ENCODE data around the gene RAB3GAP1. TPM values are rescaled to one million over a fixed set of nuclear protein-coding genes. Genes with fewer than 3 reads are reported as not detected.
A peak's percentile ranks its signal among the peaks of the same experiment; 100 is the strongest.

RAB3GAP1 gene
- total RNA-seq, 4 donors from 2014 or later = 40.8 to 56.2 (median 47.3) TPM

- Histone ChIP-seq H3K9me3 (no peaks in the 10 kb centered on the region), H3K27ac (peak overlapping the region; percentile 87 to 96 (median 94)), H3K4me3 (peak overlapping the region; percentile 65 to 80 (median 76)), H3K27me3 (no peaks in the 10 kb centered on the region), H3K36me3 (no peaks in the 10 kb centered on the region), H3K4me1 (peaks cover 4 to 46% (median 7%) of the 10 kb centered on the region in 4 donors)
- no peak for DNase-seq (ENCODE audit: low spot score in 2 of 2)
- TF ChIP-seq, protein P1, sequence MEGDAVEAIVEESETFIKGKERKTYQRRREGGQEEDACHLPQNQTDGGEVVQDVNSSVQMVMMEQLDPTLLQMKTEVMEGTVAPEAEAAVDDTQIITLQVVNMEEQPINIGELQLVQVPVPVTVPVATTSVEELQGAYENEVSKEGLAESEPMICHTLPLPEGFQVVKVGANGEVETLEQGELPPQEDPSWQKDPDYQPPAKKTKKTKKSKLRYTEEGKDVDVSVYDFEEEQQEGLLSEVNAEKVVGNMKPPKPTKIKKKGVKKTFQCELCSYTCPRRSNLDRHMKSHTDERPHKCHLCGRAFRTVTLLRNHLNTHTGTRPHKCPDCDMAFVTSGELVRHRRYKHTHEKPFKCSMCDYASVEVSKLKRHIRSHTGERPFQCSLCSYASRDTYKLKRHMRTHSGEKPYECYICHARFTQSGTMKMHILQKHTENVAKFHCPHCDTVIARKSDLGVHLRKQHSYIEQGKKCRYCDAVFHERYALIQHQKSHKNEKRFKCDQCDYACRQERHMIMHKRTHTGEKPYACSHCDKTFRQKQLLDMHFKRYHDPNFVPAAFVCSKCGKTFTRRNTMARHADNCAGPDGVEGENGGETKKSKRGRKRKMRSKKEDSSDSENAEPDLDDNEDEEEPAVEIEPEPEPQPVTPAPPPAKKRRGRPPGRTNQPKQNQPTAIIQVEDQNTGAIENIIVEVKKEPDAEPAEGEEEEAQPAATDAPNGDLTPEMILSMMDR (IDR thresholded peaks at IDR 0.05) = no peak
- TF ChIP-seq EP300 (IDR thresholded peaks at IDR 0.05) (no peak), POLR2A (IDR thresholded peaks at IDR 0.05) (no peak)
- 13% methylated on average over 15 of the region's 15 CpGs for WGBS, 2 donors
Observed at GRCh38 chr2:135052997-135053474, 944 bp downstream of the RAB3GAP1 start.

- Histone ChIP-seq H3K4me3 (no peak overlapping the region), H3K27me3 (no peaks in the 10 kb centered on the region), H3K36me3 (peaks cover 0 to 5% (median 0%) of the 10 kb centered on the region in 3 donors), H3K9me3 (no peaks in the 10 kb centered on the region), H3K27ac (no peak overlapping the region), H3K4me1 (peaks cover 4 to 48% (median 7%) of the 10 kb centered on the region in 4 donors)
- DNase-seq (ENCODE audit: low spot score in 2 of 2) = no peak
- 68 to 71% methylated on average over 2 of the region's 2 CpGs for WGBS, 2 donors
- TF ChIP-seq, protein P1 (IDR thresholded peaks at IDR 0.05) = no peak
- no peak for TF ChIP-seq EP300 (IDR thresholded peaks at IDR 0.05)
- no peak for TF ChIP-seq POLR2A (IDR thresholded peaks at IDR 0.05)
Observed at GRCh38 chr2:135055182-135055786, 3.2 kb downstream of the RAB3GAP1 start.

DNA sequence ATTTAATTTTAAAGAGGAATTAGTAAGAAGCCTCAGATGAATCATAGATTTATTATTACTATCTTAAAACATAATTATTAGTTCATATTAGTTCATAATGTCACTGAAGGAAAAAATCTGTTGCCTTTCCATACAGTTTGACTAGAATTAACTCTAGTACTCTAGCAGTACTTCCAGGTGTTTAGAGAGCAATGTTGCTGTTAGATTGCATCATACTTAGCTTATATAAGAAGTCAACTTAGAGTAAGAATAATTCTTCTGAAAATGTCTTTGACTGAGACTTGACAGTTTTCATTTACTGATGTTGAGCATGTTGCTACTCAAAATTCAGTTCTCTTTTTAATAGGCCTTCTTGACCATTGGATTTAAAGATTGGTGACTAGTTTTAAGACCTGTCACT, 4.7 kb downstream of the RAB3GAP1 start:
- Histone ChIP-seq H3K27me3 (no peaks in the 10 kb centered on the region), H3K27ac (no peak overlapping the region), H3K4me1 (peaks cover 4 to 46% (median 7%) of the 10 kb centered on the region in 4 donors), H3K4me3 (no peak overlapping the region), H3K9me3 (no peaks in the 10 kb centered on the region), H3K36me3 (peaks cover 0 to 20% (median 0%) of the 10 kb centered on the region in 3 donors)
- DNase-seq (ENCODE audit: low spot score in 2 of 2) = no peak
- TF ChIP-seq, protein P1 (IDR thresholded peaks at IDR 0.05) = no peak
- TF ChIP-seq EP300 (IDR thresholded peaks at IDR 0.05) (no peak), POLR2A (IDR thresholded peaks at IDR 0.05) (no peak)

DNA sequence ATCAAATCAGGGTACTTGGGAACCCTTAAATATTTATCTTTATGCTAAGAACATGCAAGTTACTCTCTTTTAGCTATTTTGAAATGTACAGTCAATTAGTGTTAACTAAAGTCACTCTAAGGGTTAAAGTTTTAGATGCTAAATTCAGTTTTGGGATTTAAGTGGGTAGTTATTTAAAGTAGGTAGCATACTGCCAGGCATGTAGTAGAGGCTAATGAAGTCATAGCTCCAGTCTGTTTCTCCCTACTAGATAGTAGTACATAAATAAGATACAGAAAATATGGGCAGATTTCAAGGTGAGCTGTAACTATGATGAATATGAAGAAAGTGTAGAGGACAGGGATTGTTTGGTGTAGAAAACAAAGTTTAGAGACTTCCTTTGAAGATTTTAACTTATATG, 7.5 kb downstream of the RAB3GAP1 start:
- Histone ChIP-seq H3K27ac (no peak overlapping the region), H3K4me1 (peaks cover 0 to 28% (median 0%) of the 10 kb centered on the region in 4 donors), H3K9me3 (no peaks in the 10 kb centered on the region), H3K27me3 (no peaks in the 10 kb centered on the region), H3K36me3 (peaks cover 0 to 36% (median 0%) of the 10 kb centered on the region in 3 donors), H3K4me3 (no peak overlapping the region)
- TF ChIP-seq EP300 (IDR thresholded peaks at IDR 0.05) (no peak), POLR2A (IDR thresholded peaks at IDR 0.05) (no peak)
- TF ChIP-seq, protein P1 (IDR thresholded peaks at IDR 0.05) = no peak
- DNase-seq (ENCODE audit: low spot score in 2 of 2) = no peak

DNA sequence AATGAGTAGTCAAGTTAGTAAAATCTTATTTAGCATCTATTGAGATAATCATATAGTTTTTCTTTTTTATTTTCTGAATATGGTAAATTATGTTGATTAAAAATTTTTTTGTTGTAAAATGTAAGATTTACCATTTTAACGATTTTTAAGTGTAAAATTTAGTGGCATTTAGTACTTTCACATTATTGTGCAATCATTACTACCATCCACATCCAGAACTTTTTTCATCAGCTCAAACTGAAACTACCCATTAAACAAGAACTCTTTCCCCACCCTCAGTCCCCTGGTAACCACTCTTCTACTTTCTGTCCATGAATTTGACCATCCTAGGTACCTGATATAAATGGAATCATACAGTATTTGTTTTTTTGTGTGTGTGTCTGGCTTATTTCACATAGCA, 11.1 kb downstream of the RAB3GAP1 start:
- Histone ChIP-seq H3K27me3 (no peaks in the 10 kb centered on the region), H3K4me1 (peaks cover 0 to 5% (median 0%) of the 10 kb centered on the region in 4 donors), H3K36me3 (peaks cover 0 to 41% (median 0%) of the 10 kb centered on the region in 3 donors), H3K27ac (no peak overlapping the region), H3K9me3 (no peaks in the 10 kb centered on the region), H3K4me3 (no peak overlapping the region)
- WGBS, 2 donors = 92 to 96% methylated on average over 1 of the region's 1 CpG
- no peak for DNase-seq (ENCODE audit: low spot score in 2 of 2)
- TF ChIP-seq POLR2A (IDR thresholded peaks at IDR 0.05) (no peak), EP300 (IDR thresholded peaks at IDR 0.05) (no peak)
- TF ChIP-seq, protein P1 (IDR thresholded peaks at IDR 0.05) = no peak

Measured in tibial nerve (tissue), 4 donors.